ENCODE results near the gene PARD3.

PARD3 gene

DNA sequence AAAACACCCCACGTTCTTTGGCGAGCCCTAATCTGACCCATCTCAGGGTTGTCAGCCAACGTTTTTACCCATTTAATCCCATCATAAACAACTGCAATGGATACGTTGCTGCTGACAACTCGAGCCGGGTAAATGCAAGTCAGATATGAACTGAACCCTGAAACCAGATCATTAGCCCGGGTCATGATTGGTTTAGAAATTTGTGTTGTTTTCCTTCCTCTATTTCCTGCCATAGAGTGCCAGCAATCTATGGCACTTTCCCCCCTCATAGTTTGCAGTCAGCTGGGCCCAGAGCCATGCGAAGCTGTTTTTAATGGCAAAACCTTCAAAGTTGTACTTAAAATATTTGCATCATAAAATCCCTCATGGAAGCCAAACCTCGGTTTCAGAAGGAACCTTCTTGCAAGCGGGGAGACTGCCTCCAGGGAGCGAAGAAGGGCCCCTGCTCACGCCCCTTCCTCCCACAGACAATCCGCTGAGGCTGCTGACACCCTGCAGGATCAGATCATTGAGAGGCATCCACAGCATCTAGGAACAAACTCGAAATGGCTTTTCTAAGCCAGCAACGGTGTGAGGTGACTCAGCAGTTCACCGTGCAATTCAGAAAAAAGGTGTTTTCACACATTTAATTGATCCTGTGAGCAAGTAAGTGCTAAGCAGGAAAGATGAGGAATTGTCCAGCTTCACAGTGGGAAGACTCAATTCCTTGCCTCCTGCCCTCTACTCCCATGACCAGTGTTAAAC, 710.1 kb downstream of the PARD3 start:
- Histone ChIP-seq H2AFZ (ENCODE audit: low read depth, low read length) (no peak overlapping the region), H3K9ac (ENCODE audit: low read depth, low read length) (no peak overlapping the region), H3K36me3 (ENCODE audit: insufficient read depth, low read length) (0 out of 2 replicates have a peak, but pooled peaks cover 2% of the 10 kb centered on the region), H3K4me1 (ENCODE audit: insufficient read depth, low read length) (no peaks in the 10 kb centered on the region), H3K79me2 (ENCODE audit: insufficient read depth, low read length) (no peaks in the 10 kb centered on the region), H3K4me3 (ENCODE audit: low read depth in 1 of 2, low read length in 2 of 2) (no peak overlapping the region), H3K27me3 (ENCODE audit: insufficient read depth, low read length, poor library complexity) (no peaks in the 10 kb centered on the region), H3K4me2 (ENCODE audit: insufficient read depth, low read length) (no peak overlapping the region), H3K9me3 (ENCODE audit: insufficient read depth, low read length, severe bottlenecking) (no peaks in the 10 kb centered on the region), H4K20me1 (ENCODE audit: insufficient read depth, low read length) (no peaks in the 10 kb centered on the region), H3K27ac (ENCODE audit: low read length) (no peak overlapping the region)
- TF ChIP-seq EZH2 (IDR thresholded peaks at IDR 0.05; ENCODE audit: borderline replicate concordance, low read depth, low read length, severe bottlenecking) = no peak
- TF ChIP-seq, protein P1, sequence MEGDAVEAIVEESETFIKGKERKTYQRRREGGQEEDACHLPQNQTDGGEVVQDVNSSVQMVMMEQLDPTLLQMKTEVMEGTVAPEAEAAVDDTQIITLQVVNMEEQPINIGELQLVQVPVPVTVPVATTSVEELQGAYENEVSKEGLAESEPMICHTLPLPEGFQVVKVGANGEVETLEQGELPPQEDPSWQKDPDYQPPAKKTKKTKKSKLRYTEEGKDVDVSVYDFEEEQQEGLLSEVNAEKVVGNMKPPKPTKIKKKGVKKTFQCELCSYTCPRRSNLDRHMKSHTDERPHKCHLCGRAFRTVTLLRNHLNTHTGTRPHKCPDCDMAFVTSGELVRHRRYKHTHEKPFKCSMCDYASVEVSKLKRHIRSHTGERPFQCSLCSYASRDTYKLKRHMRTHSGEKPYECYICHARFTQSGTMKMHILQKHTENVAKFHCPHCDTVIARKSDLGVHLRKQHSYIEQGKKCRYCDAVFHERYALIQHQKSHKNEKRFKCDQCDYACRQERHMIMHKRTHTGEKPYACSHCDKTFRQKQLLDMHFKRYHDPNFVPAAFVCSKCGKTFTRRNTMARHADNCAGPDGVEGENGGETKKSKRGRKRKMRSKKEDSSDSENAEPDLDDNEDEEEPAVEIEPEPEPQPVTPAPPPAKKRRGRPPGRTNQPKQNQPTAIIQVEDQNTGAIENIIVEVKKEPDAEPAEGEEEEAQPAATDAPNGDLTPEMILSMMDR (IDR thresholded peaks at IDR 0.05; ENCODE audit: borderline replicate concordance, extremely low read depth, low read length, poor library complexity, severe bottlenecking) = no peak
- DNase-seq (no peak), ATAC-seq (ENCODE audit: insufficient read depth, low read depth) (no peak)

DNA sequence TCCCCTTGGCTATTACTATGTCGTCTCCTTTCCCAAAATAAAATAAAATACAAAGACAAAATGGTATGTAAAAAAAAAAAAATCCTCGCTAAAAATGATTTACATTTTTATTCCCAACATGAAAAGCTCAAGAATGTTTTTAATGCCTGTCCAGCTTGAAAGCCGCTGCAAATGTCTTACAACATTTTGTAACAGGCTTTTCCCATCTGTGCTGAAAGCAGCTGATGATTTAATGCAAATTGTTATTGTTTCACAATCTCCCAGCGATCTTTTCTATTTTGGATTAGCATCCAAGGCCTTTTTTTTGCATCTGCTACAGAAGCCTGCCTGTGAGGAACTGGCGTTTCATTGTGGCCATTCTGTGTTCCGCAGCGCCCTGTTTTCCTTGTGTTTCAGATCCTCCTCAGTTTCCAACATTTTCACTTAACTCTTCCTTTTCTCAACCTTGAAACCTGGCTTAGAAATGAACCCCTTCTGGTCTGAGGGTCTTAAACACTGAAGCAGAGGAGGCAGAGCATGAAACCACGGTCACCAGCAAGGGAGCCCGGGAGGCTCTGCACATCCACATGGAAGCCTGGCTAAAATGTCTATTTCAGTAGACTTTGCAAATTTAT, 712.1 kb downstream of the PARD3 start:
- Histone ChIP-seq H3K79me2 (ENCODE audit: insufficient read depth, low read length) (no peaks in the 10 kb centered on the region), H3K27ac (ENCODE audit: low read length) (no peak overlapping the region), H3K9me3 (ENCODE audit: insufficient read depth, low read length, severe bottlenecking) (peaks cover 3% of the 10 kb centered on the region), H3K4me2 (ENCODE audit: insufficient read depth, low read length) (no peak overlapping the region), H3K4me3 (ENCODE audit: low read depth in 1 of 2, low read length in 2 of 2) (no peak overlapping the region), H2AFZ (ENCODE audit: low read depth, low read length) (no peak overlapping the region), H3K36me3 (ENCODE audit: insufficient read depth, low read length) (no peaks in the 10 kb centered on the region), H3K9ac (ENCODE audit: low read depth, low read length) (no peak overlapping the region), H3K4me1 (ENCODE audit: insufficient read depth, low read length) (no peaks in the 10 kb centered on the region), H4K20me1 (ENCODE audit: insufficient read depth, low read length) (no peaks in the 10 kb centered on the region), H3K27me3 (ENCODE audit: insufficient read depth, low read length, poor library complexity) (no peaks in the 10 kb centered on the region)
- ATAC-seq (ENCODE audit: insufficient read depth, low read depth) (no peak), DNase-seq (no peak)
- TF ChIP-seq, protein P1 (IDR thresholded peaks at IDR 0.05; ENCODE audit: borderline replicate concordance, extremely low read depth, low read length, poor library complexity, severe bottlenecking) = no peak
- no peak for TF ChIP-seq EZH2 (IDR thresholded peaks at IDR 0.05; ENCODE audit: borderline replicate concordance, low read depth, low read length, severe bottlenecking)

DNA sequence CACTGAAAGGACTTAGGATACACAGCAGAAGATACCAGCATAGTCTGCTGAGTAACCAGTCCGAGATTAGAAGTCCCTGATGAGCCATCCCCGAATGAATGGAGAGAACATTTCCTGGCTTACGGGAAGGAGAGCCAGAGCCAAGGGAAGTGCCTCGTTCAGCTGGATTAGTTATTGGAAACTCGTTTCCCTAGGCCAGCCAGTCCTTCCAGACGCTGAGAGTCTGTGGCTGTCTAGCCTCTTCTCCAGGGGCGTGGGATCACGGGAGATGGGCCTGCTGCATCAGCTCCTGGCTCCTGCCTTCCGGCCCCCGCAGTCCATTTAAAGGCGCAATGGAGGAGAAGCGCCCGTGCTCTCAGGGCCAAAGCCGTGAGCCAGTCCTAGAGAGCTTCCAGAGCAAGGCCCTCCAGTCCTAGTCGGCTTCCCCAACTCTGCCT, 712.8 kb downstream of the PARD3 start:
- no peak for TF ChIP-seq EZH2 (IDR thresholded peaks at IDR 0.05; ENCODE audit: borderline replicate concordance, low read depth, low read length, severe bottlenecking)
- TF ChIP-seq, protein P1 (IDR thresholded peaks at IDR 0.05; ENCODE audit: borderline replicate concordance, extremely low read depth, low read length, poor library complexity, severe bottlenecking) = no peak
- no peak overlapping the region for H3K9ac ChIP-seq (ENCODE audit: low read depth, low read length)
- no peak overlapping the region for H3K4me3 ChIP-seq (ENCODE audit: low read depth in 1 of 2, low read length in 2 of 2)
- H3K27ac ChIP-seq (ENCODE audit: low read length) = no peak overlapping the region
- ATAC-seq (ENCODE audit: insufficient read depth, low read depth) (no peak), DNase-seq (no peak)
- peaks cover 3% of the 10 kb centered on the region for H3K9me3 ChIP-seq (ENCODE audit: insufficient read depth, low read length, severe bottlenecking)
- no peaks in the 10 kb centered on the region for H3K36me3 ChIP-seq (ENCODE audit: insufficient read depth, low read length)
- no peak overlapping the region for H3K4me2 ChIP-seq (ENCODE audit: insufficient read depth, low read length)
- no peaks in the 10 kb centered on the region for H3K79me2 ChIP-seq (ENCODE audit: insufficient read depth, low read length)
- H3K27me3 ChIP-seq (ENCODE audit: insufficient read depth, low read length, poor library complexity) = no peaks in the 10 kb centered on the region
- no peaks in the 10 kb centered on the region for H3K4me1 ChIP-seq (ENCODE audit: insufficient read depth, low read length)
- no peaks in the 10 kb centered on the region for H4K20me1 ChIP-seq (ENCODE audit: insufficient read depth, low read length)
- H2AFZ ChIP-seq (ENCODE audit: low read depth, low read length) = no peak overlapping the region
